ENCODE data around the gene MED13L. TPM values are rescaled to one million over a fixed set of nuclear protein-coding genes. Genes with fewer than 3 reads are reported as not detected.

The MED13L gene
- polyA plus RNA-seq, 3 donors: 69.5 to 83.0 (median 76.0) TPM

DNA sequence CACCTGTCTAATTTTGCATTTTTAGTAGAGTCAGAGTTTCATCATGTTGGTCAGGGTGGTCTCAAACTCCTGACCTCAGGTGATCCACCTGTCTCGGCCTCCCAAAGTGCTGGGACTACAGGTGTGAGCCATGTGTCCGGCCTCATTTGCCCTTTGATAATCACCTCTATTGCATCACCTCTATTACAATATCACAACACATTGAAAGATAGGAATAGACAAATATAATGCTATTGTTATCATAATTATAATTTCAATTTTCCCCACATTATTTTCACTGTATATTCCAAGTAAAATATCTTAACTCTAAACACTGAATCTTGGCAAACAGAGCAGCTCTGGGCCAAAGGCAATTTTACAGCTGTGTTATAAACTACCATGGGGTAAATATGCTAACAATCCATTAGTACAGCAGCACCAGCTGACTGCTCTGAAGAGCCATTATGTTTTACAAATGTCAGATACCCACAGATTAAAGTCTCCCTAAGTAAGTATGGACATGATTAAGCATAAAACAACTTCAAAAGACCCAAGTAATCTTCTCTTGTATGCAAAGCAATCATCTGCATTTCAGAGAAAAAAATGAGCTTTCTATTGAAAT lies 173.2 kb downstream of the MED13L start:
- DNase-seq (ENCODE audit: low read depth in 3 of 3, low spot score in 2 of 3): no peak

DNA sequence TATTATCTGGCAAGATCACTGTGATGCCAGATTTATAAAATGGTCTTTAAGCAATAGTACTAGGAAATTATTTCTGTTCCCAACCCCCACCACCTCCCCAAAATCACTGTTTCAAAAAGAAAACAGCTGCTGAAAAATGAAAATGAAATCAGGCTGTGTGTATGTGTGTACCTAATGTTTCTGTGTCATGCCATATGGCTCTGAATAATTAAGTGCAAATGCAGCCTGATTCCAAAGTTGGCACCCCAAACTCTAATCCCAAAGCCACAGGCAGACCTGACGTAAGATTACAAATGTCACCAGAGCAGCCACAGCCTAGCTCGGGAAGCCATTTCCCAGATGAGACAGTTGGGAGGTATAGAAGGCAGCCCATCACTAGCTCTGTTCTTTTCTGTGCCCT lies 175.5 kb downstream of the MED13L start:
- no peak for DNase-seq (ENCODE audit: low read depth in 3 of 3, low spot score in 2 of 3)

DNA sequence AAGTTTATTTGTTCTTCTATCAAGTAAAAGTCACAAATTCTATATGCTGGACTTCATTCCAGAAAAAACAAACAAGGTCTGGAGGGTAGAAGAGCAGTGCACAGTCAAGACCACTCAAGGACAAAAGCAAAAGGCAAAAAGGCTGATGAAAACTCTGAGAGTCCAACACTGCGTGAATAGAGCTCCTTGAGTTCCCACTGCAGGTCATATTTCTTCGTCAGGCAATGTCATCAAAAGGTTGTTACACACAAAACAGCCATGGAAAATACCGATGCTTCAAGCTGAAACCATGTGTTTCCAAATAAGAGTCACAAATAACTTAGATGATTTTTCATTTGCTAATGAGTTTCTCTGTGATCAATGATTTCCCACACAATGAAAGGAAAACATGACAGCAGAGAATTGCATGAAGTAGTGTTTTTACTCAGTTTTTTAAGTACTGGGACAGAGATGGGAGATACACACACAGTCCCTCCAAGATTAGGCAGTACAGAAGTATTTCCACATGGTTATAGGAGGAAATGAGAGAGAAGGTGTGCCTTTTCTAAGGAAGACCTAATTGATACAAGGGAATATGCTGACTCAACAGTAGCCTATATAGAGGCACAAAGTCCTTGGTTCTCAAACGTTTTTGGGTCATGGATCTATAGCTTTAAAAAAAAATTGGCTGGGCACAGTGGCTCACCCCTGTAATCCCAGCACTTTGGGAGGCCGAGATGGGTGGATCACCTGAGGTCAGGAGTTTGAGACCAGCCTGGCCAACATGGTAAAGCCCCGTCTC lies 177.7 kb downstream of the MED13L start:
- no peak for DNase-seq (ENCODE audit: low read depth in 3 of 3, low spot score in 2 of 3)

DNA sequence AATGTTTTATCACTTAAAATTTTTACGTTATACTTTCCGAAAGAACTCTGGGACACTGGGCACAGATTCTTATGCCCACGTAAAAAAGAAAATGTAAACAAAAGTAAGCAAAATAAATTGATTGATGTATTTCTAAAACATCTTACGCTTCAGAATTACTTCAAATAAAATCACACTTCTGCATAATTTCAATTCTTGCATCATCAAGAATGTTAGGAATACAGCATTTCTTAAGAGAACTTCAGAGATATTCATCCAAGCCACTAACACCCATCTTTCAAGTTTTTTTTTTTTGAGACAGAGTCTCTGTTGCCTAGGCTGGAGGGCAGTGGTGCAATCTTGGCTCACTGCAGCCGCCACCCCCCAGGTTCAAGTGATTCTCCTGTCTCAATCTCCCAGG lies 180.6 kb downstream of the MED13L start:
- no peak for DNase-seq (ENCODE audit: low read depth in 3 of 3, low spot score in 2 of 3)

DNA sequence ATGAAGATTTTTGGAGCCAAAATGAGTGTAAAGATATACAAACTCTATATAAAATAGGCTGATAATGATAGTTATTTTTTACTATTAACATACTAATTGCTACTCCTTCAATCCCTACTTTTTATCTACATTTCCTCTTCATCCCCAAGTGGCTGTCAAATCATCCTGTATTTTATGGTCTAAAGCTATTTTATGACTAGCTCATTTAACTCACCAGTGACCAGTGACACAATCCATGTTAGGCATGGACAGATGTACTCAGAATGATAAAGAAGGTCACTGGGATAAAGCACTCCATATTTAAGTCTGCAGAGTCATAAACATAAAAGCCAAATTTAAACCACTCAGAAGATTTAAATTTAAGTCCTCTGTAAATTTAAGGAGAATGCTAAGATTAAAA lies 183.0 kb downstream of the MED13L start:
- DNase-seq (ENCODE audit: low read depth in 3 of 3, low spot score in 2 of 3): no peak

DNA sequence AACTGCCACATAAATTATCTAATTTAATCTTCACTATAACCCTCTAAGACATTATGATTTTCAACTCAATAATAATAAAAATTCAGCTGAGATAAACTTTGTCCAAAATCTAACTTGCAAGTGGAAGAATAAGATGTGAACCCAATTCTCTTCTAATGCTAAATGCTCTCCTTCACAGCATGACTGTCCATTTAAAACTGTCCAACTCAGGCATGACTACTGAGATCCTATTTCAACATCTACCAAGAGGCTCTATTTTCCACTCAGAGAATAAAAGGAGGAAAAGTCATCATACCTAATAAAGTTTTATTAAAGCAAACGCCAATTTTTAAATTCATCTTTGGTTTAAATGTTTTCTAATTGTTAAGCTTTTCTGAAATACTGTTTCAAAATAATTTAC lies 183.6 kb downstream of the MED13L start:
- DNase-seq (ENCODE audit: low read depth in 3 of 3, low spot score in 2 of 3): no peak

DNA sequence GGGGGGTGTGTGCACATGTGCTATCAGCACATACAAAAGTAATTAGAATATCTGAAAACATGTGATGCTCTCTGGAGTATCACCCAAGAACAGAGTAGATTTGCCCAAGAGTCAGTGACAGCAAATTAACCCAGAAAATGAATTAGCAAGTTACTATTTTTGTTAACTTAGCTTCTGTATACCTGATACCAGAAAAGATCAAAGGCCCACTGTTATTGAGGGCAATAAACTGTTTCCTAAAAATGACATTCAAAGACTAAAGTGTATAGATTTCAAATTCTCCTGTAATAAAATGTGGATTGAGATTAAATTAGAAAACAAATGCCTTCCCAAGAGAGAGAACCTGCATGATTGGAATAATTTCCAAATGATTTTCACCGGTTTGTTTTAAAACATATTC lies 184.7 kb downstream of the MED13L start:
- no peak for DNase-seq (ENCODE audit: low read depth in 3 of 3, low spot score in 2 of 3)

DNA sequence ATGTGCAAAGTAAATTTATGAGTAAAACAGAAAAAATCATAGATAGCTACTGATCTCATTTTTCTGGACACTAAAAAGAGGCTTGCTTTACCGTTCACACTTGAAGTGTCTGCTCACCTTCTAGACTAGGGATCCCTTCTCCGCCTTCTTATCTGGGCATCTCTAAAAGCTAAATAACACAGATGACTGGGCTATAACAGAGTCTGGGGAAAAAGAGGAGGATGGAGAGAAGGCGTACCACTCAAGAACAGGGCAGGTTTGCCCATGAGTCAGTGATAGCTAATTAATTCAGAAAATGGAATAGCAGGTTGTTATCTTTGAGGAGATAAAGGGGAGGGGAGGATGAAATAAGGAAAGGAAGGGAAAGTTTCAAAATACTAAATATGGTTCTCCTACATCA lies 185.3 kb downstream of the MED13L start:
- DNase-seq (ENCODE audit: low read depth in 3 of 3, low spot score in 2 of 3): no peak

DNA sequence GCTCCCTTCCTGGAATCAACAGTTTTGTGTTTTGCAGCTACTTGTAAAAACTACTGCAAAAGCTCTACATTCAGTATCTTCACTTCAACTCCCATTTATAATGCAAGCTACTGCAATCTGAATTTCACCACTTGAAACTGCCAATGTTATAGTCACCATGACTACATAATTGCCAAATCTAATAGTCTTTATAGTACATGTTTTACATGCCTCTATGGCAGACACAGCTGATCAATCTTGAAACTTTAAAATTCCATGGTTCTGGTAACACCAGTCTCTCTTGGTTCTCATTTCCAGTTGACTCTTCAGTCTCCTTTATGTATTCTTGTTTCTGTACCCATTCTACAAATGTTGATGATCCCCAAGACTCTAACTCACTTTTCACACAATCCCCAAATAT lies 185.9 kb downstream of the MED13L start:
- no peak for DNase-seq (ENCODE audit: low read depth in 3 of 3, low spot score in 2 of 3)

DNA sequence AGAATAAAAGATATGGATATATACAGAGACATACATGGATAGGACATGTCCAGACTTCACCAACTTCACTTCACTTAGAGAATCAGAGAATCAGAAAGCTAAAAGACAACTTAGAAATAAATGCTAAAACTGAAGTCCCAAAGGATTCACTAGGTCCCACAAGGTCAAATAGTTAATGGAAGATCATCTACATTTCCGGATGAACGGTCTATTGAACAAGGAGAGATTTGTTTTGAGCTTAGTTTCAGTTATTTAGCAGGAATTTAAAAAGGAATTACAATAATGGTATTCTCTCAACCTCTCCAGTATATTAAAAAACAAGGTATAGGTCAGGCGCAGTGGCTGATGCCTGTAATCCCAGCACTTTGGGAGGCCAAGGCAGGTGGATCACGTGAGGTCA lies 187.0 kb downstream of the MED13L start:
- no peak for DNase-seq (ENCODE audit: low read depth in 3 of 3, low spot score in 2 of 3)

DNA sequence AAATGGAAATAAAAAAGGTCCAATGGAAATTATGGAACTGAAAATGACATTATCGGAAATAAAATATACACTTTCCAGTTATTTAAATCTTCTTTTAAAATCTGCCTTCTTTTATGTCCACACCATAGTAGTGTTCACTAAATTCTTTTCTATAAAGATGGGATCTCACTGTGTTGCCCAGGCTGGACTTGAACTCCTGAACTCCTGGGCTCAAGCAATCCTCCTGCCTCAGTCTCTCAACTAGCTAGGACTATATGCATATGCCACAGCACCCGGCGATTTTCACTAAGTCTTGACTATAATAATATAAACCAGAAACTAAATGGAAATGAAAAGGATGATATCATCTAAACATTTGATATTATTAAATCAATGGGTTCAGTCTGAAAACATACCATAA lies 188.4 kb downstream of the MED13L start:
- no peak for DNase-seq (ENCODE audit: low read depth in 3 of 3, low spot score in 2 of 3)

DNA sequence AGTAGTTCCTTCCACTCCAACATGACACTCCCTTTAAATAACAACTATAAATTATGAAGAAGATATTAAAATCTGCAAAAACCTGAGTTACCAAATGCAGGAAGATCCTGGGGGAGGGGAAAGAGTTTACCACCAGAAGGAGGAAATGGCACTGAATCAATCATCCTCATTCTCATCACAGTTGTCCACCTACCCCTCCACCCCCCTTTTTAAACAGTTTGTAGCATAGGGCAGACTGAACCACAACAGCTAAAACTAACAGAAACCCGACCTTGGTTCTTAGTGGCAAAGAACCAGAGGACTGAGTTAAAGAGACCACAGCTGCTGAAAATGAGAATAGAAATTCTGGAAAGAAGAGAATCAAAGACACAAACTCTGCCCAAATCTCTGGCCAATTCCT lies 189.5 kb downstream of the MED13L start:
- DNase-seq (ENCODE audit: low read depth in 3 of 3, low spot score in 2 of 3): no peak

DNA sequence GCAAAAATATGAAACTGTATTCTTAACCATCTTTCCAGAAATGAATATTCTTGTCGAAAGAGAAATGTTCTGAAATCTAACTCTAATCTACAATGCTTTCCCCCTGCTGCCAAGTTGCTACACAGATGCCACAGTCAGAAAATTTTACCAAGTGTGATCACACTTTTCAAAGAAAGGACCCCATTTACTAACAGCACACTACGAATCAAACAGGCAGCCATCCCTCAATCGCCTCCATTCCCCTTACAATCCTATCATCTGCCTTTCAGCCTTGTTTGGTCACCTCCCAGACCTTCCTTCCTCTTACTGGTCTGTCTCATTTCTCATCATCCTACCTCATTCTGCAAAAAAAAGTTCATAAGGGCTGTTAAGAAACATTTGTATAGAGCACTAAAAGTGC lies 190.1 kb downstream of the MED13L start:
- DNase-seq (ENCODE audit: low read depth in 3 of 3, low spot score in 2 of 3): no peak

DNA sequence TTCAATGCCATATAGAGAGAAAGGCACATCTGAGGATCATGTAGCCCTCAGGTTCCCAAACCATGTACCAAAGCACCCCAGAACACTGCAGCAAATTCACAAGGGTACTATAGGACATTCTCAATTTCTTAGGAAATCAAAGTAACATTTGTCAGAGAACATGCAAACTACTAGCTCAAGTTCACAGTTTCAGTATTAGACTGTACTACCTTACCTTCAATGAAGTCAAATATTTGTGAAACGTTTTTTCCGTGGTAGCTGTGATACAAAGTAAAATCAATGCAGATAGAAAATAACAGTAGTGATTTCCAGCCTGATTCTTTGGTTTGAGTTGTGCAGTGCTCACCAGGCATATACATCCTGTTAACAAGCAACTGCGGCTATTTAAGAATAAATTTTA lies 197.1 kb downstream of the MED13L start:
- no peak for DNase-seq (ENCODE audit: low read depth in 3 of 3, low spot score in 2 of 3)

DNA sequence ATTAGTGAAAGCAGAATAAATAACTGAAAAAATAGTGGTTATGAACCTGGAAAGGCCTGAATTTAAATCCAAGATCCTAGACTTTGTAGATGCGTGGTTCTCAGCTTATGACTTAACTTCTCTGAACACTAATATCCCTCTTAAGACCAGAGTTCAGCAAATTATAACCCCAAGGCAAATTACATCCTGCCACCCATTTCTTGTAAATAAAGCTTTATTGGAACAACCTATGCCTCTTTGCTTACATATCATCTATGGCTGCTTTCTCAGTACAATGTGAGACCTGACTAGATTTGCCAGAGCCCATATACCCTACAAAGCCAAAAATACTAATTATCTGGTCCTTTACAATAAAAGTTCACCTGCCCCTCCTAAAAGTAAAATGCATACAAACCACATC lies 199.1 kb downstream of the MED13L start:
- DNase-seq (ENCODE audit: low read depth in 3 of 3, low spot score in 2 of 3): no peak

DNA sequence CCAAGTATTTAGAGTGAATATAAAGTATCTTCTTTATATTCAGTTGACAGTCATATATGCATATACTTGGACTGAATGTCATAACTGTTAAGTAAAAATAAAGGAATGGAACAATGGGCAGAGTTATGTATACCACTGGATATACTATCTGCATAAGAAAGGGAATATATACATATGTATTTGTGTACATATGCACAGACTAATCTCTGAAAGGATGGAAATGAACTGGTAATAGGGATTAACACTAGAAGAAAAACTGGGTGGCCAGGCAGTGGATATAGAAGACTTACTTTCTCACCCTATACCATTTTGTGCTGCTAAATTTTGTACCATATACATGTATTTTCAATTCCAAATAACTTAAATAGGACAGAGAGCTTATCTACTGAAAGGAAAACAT lies 200.1 kb downstream of the MED13L start:
- no peak for DNase-seq (ENCODE audit: low read depth in 3 of 3, low spot score in 2 of 3)

DNA sequence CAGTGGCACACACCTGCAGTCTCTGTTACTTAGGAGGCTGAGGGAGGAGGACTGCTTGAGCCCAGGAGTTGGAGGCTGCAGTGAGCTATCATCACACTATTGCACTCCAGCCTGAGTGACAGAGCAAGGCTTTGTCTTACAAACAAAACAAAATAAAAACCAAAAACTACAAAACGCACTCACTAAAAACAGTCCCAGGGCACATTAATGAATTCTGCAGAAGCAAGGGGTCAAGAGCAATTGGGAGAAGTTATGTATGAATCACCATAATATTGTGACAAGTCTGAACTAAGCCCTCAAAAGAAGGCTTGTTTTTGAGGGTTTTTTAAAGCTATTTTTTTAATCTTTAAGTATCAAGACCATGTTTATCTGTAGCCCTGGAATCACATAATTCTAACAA lies 201.1 kb downstream of the MED13L start:
- DNase-seq (ENCODE audit: low read depth in 3 of 3, low spot score in 2 of 3): no peak

DNA sequence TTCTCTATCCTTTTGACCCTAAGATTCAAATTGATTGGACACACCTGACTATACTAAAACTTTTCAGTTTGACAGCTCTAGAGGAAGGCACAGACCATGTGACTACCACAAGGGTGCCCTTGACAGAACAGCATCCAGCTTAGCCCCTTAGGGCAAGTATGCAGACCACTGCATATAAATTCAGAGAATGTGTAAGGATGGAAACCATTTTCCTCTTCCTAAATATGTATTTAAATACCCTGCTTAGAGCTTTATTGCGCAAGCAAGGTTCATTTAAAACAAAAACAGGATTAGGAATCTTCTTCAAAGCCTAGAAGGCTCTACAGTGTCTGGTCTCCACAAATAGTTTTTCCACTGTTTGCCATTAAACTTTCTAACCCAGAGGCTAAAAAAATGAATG lies 202.8 kb downstream of the MED13L start:
- DNase-seq (ENCODE audit: low read depth in 3 of 3, low spot score in 2 of 3): no peak

DNA sequence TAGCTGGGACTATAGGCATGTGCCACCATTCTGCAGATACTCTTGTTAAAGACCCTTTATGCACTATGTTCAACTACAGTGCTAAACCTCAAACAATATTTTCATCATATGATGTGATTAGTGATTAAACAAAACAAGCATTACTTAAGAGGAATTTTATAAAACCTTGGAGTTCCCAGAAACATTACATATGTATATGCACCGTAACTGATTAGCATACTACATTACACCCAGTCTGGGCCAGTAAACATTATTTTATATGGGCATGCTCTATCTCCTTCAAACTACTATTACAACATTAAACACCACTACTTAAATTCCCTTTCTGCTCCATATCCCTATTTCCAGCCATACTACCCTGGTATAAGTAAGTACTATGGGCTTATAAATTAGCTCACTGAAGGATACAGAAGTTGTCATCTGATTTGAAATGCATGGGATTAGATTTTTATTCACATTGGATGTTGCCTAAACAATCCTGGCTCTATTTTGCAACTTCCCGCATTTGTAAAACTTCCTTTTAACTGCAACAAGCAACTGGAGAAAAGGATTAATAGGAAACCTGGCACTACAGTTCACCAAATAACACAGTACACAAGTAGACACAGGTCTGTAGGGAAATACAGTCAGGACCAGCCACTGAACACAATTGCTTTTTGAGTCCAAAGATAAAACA lies 205.8 kb downstream of the MED13L start:
- DNase-seq (ENCODE audit: low read depth in 3 of 3, low spot score in 2 of 3): no peak

DNA sequence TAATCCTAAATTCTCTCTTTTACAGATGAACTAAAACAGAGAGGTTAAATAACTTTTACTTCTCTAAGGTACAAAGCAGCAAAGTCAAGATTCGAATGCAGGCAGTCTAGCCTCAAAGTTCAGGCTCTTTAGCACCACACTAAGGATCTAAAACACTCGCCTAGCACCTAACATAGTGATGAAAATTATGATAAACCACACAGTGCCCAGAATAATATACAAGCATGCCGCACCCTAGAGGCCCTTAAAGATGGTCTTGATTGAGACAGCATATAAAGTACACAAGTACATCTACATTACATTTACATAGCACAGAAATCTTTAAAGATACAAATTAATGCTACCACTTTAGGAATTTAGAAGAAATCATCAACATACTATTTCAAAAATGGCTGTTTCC lies 207.0 kb downstream of the MED13L start:
- no peak for DNase-seq (ENCODE audit: low read depth in 3 of 3, low spot score in 2 of 3)

DNA sequence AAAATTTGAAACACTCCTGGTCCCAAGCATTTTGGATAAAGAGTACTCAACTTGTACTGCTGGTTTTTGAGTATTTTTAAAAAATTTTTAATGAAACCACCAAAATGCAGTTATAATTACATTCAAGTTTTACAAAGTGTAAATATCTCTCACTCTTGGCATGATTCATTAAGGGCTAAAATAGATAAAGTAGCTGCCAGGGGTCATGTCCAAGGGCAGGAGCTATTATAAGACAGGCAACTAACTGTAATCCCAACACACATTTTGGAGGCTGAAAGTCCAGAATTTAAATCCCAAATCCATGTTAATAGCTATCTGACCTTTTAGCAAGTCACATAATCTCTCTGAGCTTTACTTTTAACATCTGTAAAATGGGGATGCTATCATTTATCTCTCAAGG lies 207.6 kb downstream of the MED13L start:
- no peak for DNase-seq (ENCODE audit: low read depth in 3 of 3, low spot score in 2 of 3)

DNA sequence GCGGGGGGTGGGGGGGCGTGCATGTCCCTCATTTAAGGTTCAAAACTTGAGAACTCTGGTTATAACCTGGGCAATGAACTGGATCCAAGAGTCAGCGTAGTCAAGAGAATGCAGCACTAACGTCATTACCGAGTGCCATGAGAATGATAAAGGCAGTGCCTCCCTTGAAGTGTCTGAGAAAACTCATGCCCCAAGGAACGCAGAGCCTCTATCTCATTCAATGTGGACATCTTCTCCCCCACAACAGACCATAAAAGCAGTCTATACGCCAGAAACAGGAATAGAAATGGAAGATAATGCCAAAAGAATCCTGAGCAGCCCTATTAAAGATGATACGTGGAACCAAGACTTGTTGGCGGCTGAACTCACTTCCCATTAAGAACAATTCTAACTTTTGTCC lies 208.6 kb downstream of the MED13L start:
- no peak for DNase-seq (ENCODE audit: low read depth in 3 of 3, low spot score in 2 of 3)
